Measurements from ENCODE around the gene GARIN5A.

- TF ChIP-seq POLR2A (IDR thresholded peaks at IDR 0.05) (no peak), CTCF (IDR thresholded peaks at IDR 0.05 in 8 of 11, conservative IDR thresholded peaks at IDR 0.05 in 3 of 11) (no peak), POLR2AphosphoS5 (IDR thresholded peaks at IDR 0.05) (peak in 1 of 3 donors; percentile 44)
These were observed 19.8 kb upstream of the GARIN5A start for GRCh38 chr19:50496189-50497021.
